H1 (cell line): ENCODE results near the gene RNU5D-1. TPM values are rescaled to one million over a fixed set of nuclear protein-coding genes. Genes with fewer than 3 reads are reported as not detected.

Experiments
- CEBPB ChIP-seq: IDR thresholded peaks from 2 replicates; pipeline ENCODE4 v1.6.1; 2012; ENCODE audit warnings: low read depth, low read length
- NRF1 ChIP-seq: IDR thresholded peaks from 2 replicates; pipeline ENCODE4 v1.6.1; 2011; ENCODE audit warnings: mild to moderate bottlenecking, low read depth, low read length, improper control_type of control experiment
- SUZ12 ChIP-seq: fragments of 200-600 bp; sonication (generic); IDR thresholded peaks from 2 replicates; pipeline ENCODE4 v1.6.1; 2012; ENCODE audit warnings: mild to moderate bottlenecking, inconsistent platforms, low read length, moderate library complexity, mixed read lengths
- TCF12 ChIP-seq: IDR thresholded peaks from 2 replicates; pipeline ENCODE4 v1.6.1; 2011; ENCODE audit warnings: low read depth, mild to moderate bottlenecking, low read length
- polyA plus RNA-seq, 7 experiments: library from polyadenylated mRNA; depleted of rRNA in 3 of 7; stranded (reverse) in 5 of 7; unstranded in 2 of 7; fragments of >200 nt in 5 of 7; fragments of 200-250 nt in 2 of 7; gene quantifications; 1 replicate in 5 of 7; 2 replicates in 1 of 7; 4 replicates in 1 of 7; pipeline versions ENCODE4 v1.2.1 to v1.2.3, GENCODE V29; 2011 to 2013; ENCODE audit warnings: missing spikeins in 2 of 7, mixed read lengths in 2 of 7
- total RNA-seq: library from RNA; stranded (reverse); fragmentation: NEBNext Ultra II Directional; extraction: Animal tissue kit (Norgen Biotek cat#: 25700); gene quantifications from 2 replicates; pipeline ENCODE4 v1.2.1, GENCODE V29; 2021
- TF ChIP-seq, protein P1 (sequence below): fragments of 300-600 bp; sonication (generic); IDR thresholded peaks from 2 replicates; pipeline ENCODE4 v1.7.1; 2012; ENCODE audit warnings: low read length, moderate library complexity, mild to moderate bottlenecking, inconsistent platforms; ENCODE audit not compliant: insufficient replicate concordance

Gene RNU5D-1
- total and polyA plus RNA-seq, 2 of the 8 experiments (the other 6 are each of a cell fraction or from before 2014, with no cell fraction given), result under 0.01 TPM; not detected in 1

GRCh38 chr1:44682883-44683265 lies 48.1 kb downstream of the RNU5D-1 start (continued):
- TF ChIP-seq, protein P1, sequence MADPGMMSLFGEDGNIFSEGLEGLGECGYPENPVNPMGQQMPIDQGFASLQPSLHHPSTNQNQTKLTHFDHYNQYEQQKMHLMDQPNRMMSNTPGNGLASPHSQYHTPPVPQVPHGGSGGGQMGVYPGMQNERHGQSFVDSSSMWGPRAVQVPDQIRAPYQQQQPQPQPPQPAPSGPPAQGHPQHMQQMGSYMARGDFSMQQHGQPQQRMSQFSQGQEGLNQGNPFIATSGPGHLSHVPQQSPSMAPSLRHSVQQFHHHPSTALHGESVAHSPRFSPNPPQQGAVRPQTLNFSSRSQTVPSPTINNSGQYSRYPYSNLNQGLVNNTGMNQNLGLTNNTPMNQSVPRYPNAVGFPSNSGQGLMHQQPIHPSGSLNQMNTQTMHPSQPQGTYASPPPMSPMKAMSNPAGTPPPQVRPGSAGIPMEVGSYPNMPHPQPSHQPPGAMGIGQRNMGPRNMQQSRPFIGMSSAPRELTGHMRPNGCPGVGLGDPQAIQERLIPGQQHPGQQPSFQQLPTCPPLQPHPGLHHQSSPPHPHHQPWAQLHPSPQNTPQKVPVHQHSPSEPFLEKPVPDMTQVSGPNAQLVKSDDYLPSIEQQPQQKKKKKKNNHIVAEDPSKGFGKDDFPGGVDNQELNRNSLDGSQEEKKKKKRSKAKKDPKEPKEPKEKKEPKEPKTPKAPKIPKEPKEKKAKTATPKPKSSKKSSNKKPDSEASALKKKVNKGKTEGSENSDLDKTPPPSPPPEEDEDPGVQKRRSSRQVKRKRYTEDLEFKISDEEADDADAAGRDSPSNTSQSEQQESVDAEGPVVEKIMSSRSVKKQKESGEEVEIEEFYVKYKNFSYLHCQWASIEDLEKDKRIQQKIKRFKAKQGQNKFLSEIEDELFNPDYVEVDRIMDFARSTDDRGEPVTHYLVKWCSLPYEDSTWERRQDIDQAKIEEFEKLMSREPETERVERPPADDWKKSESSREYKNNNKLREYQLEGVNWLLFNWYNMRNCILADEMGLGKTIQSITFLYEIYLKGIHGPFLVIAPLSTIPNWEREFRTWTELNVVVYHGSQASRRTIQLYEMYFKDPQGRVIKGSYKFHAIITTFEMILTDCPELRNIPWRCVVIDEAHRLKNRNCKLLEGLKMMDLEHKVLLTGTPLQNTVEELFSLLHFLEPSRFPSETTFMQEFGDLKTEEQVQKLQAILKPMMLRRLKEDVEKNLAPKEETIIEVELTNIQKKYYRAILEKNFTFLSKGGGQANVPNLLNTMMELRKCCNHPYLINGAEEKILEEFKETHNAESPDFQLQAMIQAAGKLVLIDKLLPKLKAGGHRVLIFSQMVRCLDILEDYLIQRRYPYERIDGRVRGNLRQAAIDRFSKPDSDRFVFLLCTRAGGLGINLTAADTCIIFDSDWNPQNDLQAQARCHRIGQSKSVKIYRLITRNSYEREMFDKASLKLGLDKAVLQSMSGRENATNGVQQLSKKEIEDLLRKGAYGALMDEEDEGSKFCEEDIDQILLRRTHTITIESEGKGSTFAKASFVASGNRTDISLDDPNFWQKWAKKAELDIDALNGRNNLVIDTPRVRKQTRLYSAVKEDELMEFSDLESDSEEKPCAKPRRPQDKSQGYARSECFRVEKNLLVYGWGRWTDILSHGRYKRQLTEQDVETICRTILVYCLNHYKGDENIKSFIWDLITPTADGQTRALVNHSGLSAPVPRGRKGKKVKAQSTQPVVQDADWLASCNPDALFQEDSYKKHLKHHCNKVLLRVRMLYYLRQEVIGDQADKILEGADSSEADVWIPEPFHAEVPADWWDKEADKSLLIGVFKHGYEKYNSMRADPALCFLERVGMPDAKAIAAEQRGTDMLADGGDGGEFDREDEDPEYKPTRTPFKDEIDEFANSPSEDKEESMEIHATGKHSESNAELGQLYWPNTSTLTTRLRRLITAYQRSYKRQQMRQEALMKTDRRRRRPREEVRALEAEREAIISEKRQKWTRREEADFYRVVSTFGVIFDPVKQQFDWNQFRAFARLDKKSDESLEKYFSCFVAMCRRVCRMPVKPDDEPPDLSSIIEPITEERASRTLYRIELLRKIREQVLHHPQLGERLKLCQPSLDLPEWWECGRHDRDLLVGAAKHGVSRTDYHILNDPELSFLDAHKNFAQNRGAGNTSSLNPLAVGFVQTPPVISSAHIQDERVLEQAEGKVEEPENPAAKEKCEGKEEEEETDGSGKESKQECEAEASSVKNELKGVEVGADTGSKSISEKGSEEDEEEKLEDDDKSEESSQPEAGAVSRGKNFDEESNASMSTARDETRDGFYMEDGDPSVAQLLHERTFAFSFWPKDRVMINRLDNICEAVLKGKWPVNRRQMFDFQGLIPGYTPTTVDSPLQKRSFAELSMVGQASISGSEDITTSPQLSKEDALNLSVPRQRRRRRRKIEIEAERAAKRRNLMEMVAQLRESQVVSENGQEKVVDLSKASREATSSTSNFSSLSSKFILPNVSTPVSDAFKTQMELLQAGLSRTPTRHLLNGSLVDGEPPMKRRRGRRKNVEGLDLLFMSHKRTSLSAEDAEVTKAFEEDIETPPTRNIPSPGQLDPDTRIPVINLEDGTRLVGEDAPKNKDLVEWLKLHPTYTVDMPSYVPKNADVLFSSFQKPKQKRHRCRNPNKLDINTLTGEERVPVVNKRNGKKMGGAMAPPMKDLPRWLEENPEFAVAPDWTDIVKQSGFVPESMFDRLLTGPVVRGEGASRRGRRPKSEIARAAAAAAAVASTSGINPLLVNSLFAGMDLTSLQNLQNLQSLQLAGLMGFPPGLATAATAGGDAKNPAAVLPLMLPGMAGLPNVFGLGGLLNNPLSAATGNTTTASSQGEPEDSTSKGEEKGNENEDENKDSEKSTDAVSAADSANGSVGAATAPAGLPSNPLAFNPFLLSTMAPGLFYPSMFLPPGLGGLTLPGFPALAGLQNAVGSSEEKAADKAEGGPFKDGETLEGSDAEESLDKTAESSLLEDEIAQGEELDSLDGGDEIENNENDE, result no peak
- TF ChIP-seq SUZ12 (no peak), TCF12 (no peak), CEBPB (no peak), NRF1 (no peak)
